Endothelial cell of umbilical vein (primary cell): ENCODE measurements around the gene NKX1-1. TPM values are rescaled to one million over a fixed set of nuclear protein-coding genes. Genes with fewer than 3 reads are reported as not detected.

Experiments
- BruUV-seq: library from RNA; stranded (reverse); fragments of 400-500 nt; replicated peaks from 2 replicates; lab custom pipeline; 2021; lab: Mats Ljungman, UMichigan
- CTCF ChIA-PET: fragments of 300-600, 350-600 bp; sonication (Branson Sonifier 250); formaldehyde crosslinking; loops from one replicate; lab custom pipeline; 2021; ENCODE audit warnings: antibody characterized with exemption, inconsistent platforms; lab: Charles Lee
- POLR2A ChIA-PET: fragments of 300-600, 350-600 bp; sonication (Branson Sonifier 250); formaldehyde crosslinking; loops from one replicate; lab custom pipeline; 2021; ENCODE audit warnings: antibody characterized with exemption, inconsistent platforms; lab: Charles Lee
- DNase-seq: peaks from one replicate; pipeline ENCODE4 v3.0.0-alpha.2; 2011; ENCODE audit warnings: low read depth, low spot score
- FAIRE-seq: peaks from 2 replicates; lab custom pipeline; 2011; peaks lifted over from hg19 to GRCh38; lab: Jason Lieb, UNC
- H2AFZ ChIP-seq: 2 replicates; pipeline ENCODE4 v1.6.0; 2012; ENCODE audit warnings: low read depth, low read length, control low read depth, inconsistent platforms
- H3K27ac ChIP-seq: 2 replicates; pipeline ENCODE4 v1.5.1; 2011; ENCODE audit warnings: low read depth, mild to moderate bottlenecking, control low read depth, low read length, moderate library complexity; ENCODE audit not compliant: insufficient read depth
- H3K27me3 ChIP-seq, 2 experiments: 2 replicates each; pipeline versions ENCODE4 v1.6.0 to v1.6.1; 2011; ENCODE audit warnings: low read length in 2 of 2, mixed read lengths in 1 of 2; ENCODE audit not compliant: control insufficient read depth in 2 of 2, insufficient read depth in 2 of 2
- H3K36me3 ChIP-seq, 2 experiments: 2 replicates in 1 of 2; 3 replicates in 1 of 2; pipeline ENCODE4 v1.5.1; 2011; ENCODE audit warnings: low read length in 2 of 2, mild to moderate bottlenecking in 1 of 2, moderate library complexity in 1 of 2; ENCODE audit not compliant: control insufficient read depth in 2 of 2, insufficient read depth in 2 of 2; ENCODE audit errors: extremely low read depth in 1 of 2
- H3K4me1 ChIP-seq: 3 replicates; pipeline ENCODE4 v1.5.1; 2011; ENCODE audit warnings: mild to moderate bottlenecking, low read length; ENCODE audit not compliant: control insufficient read depth, insufficient read depth; ENCODE audit errors: extremely low read depth
- H3K4me2 ChIP-seq: 2 replicates; pipeline ENCODE4 v1.6.1; 2011; ENCODE audit warnings: low read length, control low read depth, mixed read lengths; ENCODE audit not compliant: insufficient read depth
- H3K4me3 ChIP-seq, 3 experiments: fragments of 200-600 bp in 1 of 3; sonication (generic), shearing (Covaris generic) in 1 of 3; replicated peaks in 1 of 3; 2 replicates each; pipeline ENCODE4 v1.5.1; 2011 to 2016; ENCODE audit warnings: control low read depth in 3 of 3, low read length in 3 of 3, mild to moderate bottlenecking in 2 of 3, inconsistent platforms in 1 of 3, low read depth in 1 of 3, moderate library complexity in 1 of 3; ENCODE audit not compliant: insufficient read depth in 1 of 3
- H3K79me2 ChIP-seq: 2 replicates; pipeline ENCODE4 v1.6.0; 2012; ENCODE audit warnings: low read length, inconsistent platforms; ENCODE audit not compliant: control insufficient read depth, insufficient read depth
- H3K9ac ChIP-seq: replicated peaks from 2 replicates; pipeline ENCODE3; 2011; ENCODE audit warnings: low read length, control low read depth; ENCODE audit not compliant: insufficient read depth; ENCODE audit errors: extremely low read depth
- H3K9me1 ChIP-seq: replicated peaks from 3 replicates; pipeline ENCODE4 v1.6.0; 2011; ENCODE audit warnings: mild to moderate bottlenecking, low read length; ENCODE audit not compliant: control insufficient read depth, insufficient read depth; ENCODE audit errors: extremely low read depth
- H3K9me3 ChIP-seq: replicated peaks from 2 replicates; pipeline ENCODE4 v1.5.1; 2012; ENCODE audit warnings: low read length, inconsistent platforms; ENCODE audit not compliant: control insufficient read depth, insufficient read depth
- H4K20me1 ChIP-seq: replicated peaks from 2 replicates; pipeline ENCODE3; 2011; ENCODE audit warnings: mild to moderate bottlenecking, low read length; ENCODE audit not compliant: control insufficient read depth, insufficient read depth; ENCODE audit errors: extremely low read depth
- EZH2 ChIP-seq: IDR thresholded peaks from 2 replicates; pipeline ENCODE4 v1.6.1; 2012; ENCODE audit warnings: borderline replicate concordance, low read depth, mild to moderate bottlenecking, moderate library complexity, low read length, inconsistent platforms; ENCODE audit not compliant: severe bottlenecking
- FOS ChIP-seq: IDR thresholded peaks from 2 replicates; pipeline ENCODE4 v1.6.1; 2011; ENCODE audit warnings: mild to moderate bottlenecking, low read length, moderate library complexity, borderline replicate concordance; ENCODE audit not compliant: insufficient read depth
- GATA2 ChIP-seq: IDR thresholded peaks from 2 replicates; pipeline ENCODE4 v1.7.0; 2011; ENCODE audit warnings: low read depth, mild to moderate bottlenecking, moderate library complexity, mixed read lengths, low read length; ENCODE audit not compliant: insufficient read length, insufficient read depth
- JUN ChIP-seq: IDR thresholded peaks from 2 replicates; pipeline ENCODE4 v1.6.1; 2011; ENCODE audit warnings: borderline replicate concordance, low read depth; ENCODE audit not compliant: insufficient read length, insufficient read depth
- MYC ChIP-seq: IDR thresholded peaks from one replicate; pipeline ENCODE4 v1.6.1; 2011; ENCODE audit warnings: mild to moderate bottlenecking, low read depth, low read length
- POLR2A ChIP-seq: IDR thresholded peaks from 2 replicates; pipeline ENCODE4 v1.6.1; 2012; ENCODE audit warnings: low read depth, mild to moderate bottlenecking, control low read depth, low read length
- POLR2AphosphoS5 ChIP-seq: IDR thresholded peaks from 2 replicates; pipeline ENCODE4 v1.6.1; 2012; ENCODE audit warnings: low read depth, mild to moderate bottlenecking, control low read depth, low read length, moderate library complexity; ENCODE audit not compliant: insufficient read depth
- dilution Hi-C: fragments of 300-500 bp; cut with MboI; formaldehyde crosslinking; loops from one replicate; pipeline ENCODE4 v1.15.0; 2019; ENCODE audit warnings: low sequenced_read_pairs; ENCODE audit not compliant: extremely low pct_ligation_motif_present
- intact Hi-C: fragments of 100-400 bp; cut with micrococcal nuclease; formaldehyde crosslinking; loops from one replicate; pipeline ENCODE4 v1.10.0; 2022
- polyA plus RNA-seq, 4 experiments: library from polyadenylated mRNA; depleted of rRNA in 3 of 4; stranded (reverse) in 3 of 4; unstranded in 1 of 4; fragments of >200 nt; gene quantifications; 2 replicates each; pipeline versions ENCODE4 v1.2.1 to v1.2.3, GENCODE V29; 2011 to 2012; ENCODE audit warnings: missing spikeins in 1 of 4
- total RNA-seq: library from RNA; stranded (reverse); gene quantifications from 2 replicates; pipeline ENCODE4 v1.2.3, GENCODE V29; 2021
- TF ChIP-seq, protein P1 (sequence below), 2 donors: IDR thresholded peaks; 1 replicate in 1 of 2; 2 replicates in 1 of 2; pipeline ENCODE4 v1.5.1; 2011; ENCODE audit warnings: low read length in 2 of 2, mild to moderate bottlenecking in 2 of 2, moderate library complexity in 2 of 2, control low read depth in 1 of 2, inconsistent platforms in 1 of 2, low read depth in 1 of 2; ENCODE audit not compliant: insufficient read depth in 1 of 2; ENCODE audit errors: extremely low read depth in 1 of 2

Gene NKX1-1
- total and polyA plus RNA-seq, 2 donors (not counting 3 experiments of a cell fraction or from before 2014, with no cell fraction given): not detected

DNA sequence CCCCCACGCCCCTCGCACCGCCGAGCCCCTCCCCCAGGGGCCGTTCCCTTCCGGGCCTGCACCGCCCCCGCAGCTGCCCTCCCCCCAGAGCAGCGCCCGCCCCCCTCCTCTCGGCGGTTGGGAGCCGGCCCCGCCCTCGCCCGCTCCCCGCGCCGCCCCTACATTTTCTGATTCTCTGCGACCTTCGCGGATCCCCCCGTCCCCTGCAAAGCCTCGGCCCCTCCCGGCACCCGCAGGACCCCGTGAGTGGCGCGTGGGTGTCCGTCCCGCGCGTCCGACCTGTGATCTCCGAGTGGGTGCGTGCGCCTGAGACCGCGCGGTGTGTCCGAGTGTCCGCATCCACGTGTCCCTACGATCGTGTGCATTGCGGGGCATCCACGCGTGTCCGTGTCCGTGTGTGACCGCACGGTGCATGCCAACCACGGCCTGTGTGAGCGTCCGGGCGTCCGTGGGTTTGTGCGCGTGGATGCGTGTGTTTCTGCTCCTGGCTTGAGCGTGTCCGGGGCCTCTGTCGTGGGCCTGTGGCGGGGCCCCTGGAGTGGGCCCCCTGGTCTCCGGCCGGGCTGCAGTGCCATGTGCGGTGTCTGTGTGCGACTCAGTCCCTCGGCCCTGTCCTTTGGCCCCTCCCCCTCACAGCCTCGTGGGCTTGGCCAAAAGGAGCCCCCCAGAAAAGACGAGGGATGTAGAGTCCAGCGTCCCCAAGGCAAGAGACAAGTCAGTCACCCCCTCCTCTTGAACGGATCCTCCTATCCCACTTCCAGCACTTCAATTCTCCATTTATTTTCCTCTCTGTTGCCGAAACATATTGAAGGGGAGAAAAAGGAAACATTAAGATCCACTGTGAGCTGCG is 8.8 kb upstream of the NKX1-1 start:
- no peaks in the 10 kb centered on the region for H3K9me1 ChIP-seq
- POLR2A ChIA-PET: no interaction called here
- TF ChIP-seq POLR2A (no peak), POLR2AphosphoS5 (no peak), EZH2 (no peak), FOS (no peak), GATA2 (no peak), MYC (no peak), JUN (no peak)
- TF ChIP-seq, protein P1, sequence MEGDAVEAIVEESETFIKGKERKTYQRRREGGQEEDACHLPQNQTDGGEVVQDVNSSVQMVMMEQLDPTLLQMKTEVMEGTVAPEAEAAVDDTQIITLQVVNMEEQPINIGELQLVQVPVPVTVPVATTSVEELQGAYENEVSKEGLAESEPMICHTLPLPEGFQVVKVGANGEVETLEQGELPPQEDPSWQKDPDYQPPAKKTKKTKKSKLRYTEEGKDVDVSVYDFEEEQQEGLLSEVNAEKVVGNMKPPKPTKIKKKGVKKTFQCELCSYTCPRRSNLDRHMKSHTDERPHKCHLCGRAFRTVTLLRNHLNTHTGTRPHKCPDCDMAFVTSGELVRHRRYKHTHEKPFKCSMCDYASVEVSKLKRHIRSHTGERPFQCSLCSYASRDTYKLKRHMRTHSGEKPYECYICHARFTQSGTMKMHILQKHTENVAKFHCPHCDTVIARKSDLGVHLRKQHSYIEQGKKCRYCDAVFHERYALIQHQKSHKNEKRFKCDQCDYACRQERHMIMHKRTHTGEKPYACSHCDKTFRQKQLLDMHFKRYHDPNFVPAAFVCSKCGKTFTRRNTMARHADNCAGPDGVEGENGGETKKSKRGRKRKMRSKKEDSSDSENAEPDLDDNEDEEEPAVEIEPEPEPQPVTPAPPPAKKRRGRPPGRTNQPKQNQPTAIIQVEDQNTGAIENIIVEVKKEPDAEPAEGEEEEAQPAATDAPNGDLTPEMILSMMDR (IDR thresholded peaks at IDR 0.05; ENCODE audit: extremely low read depth in 1 of 2, insufficient read depth in 1 of 2, low read depth in 1 of 2, low read length in 2 of 2): no peak
- no peaks in the 10 kb centered on the region for H3K4me1 ChIP-seq
- H3K4me3 ChIP-seq: no peak overlapping the region
- no peaks in the 10 kb centered on the region for H3K9me3 ChIP-seq
- FAIRE-seq: no peak
- H2AFZ ChIP-seq: no peak overlapping the region
- H3K27me3 ChIP-seq: peaks cover 6 to 11% of the 10 kb centered on the region in 2 experiments
- dilution Hi-C loops: no loop called here
- intact Hi-C loops: no loop called here
- BruUV-seq: no TSS peak
- no peaks in the 10 kb centered on the region for H3K79me2 ChIP-seq
- DNase-seq: no peak
- H3K9ac ChIP-seq: no peak overlapping the region
- CTCF ChIA-PET: no interaction called here
- H3K4me2 ChIP-seq: no peak overlapping the region
- no peak overlapping the region for H3K27ac ChIP-seq
- H4K20me1 ChIP-seq: no peaks in the 10 kb centered on the region
- H3K36me3 ChIP-seq: no peaks in the 10 kb centered on the region
